Measurements from ENCODE around the gene ASCC1. TPM values are rescaled to one million over a fixed set of nuclear protein-coding genes. Genes with fewer than 3 reads are reported as not detected.

The ASCC1 gene
- total and polyA plus RNA-seq, 9 donors: 16.2 to 33.0 (median 24.9) TPM

DNA sequence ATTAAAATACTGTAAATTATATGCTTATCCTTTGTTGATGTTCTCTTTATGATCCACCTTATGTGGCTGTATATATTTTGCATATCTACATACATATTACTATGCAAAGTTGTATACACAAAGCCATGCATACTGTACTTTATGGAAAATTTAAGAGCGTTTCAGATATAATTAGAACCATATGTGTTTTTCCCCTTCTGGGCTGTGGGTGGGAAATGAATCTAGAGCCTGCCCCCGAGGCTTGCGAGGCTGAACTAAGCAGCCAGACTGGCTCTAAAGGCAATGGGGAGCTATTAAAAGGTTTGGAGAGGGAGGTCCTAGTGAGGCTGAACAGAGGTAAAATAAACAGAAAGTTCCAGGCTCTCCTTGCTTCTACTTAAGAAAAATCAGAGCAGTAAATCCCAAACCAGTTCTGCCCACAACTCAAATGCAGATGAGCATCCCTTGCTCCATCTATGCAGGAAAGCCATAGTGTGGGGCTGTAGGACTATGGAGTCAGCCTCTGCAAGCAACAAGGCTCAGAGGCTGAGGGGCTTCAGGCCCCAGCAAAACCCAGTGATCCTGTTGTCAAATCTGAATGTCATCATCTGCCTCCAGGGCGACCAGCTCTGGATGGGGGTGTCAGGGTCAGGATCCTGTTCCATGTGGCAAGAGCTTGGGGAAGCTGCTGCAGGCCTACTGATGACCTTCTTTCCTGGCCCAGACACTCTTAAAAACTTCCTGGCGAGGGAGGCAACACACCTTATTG lies 43.6 kb upstream of the ASCC1 start:
- no CpG with 5 or more reads among the region's 5 CpGs for WGBS (ENCODE audit: insufficient coverage)
- H3K4me3 ChIP-seq (ENCODE audit: low read length): no peak overlapping the region
- H3K27me3 ChIP-seq (ENCODE audit: control insufficient read depth, insufficient read depth, low read length): no peaks in the 10 kb centered on the region
- H3K27ac ChIP-seq (ENCODE audit: low read length): peak overlapping the region; percentile 83
- H3K36me3 ChIP-seq (ENCODE audit: control insufficient read depth, insufficient read depth, low read length): no peaks in the 10 kb centered on the region
- H3K9me3 ChIP-seq (replicated peaks; ENCODE audit: control insufficient read depth, low read depth, low read length): no peaks in the 10 kb centered on the region
- H3K4me1 ChIP-seq (ENCODE audit: control insufficient read depth, insufficient read depth, low read length): peaks cover 57% of the 10 kb centered on the region
- peak; percentile 96 for DNase-seq

DNA sequence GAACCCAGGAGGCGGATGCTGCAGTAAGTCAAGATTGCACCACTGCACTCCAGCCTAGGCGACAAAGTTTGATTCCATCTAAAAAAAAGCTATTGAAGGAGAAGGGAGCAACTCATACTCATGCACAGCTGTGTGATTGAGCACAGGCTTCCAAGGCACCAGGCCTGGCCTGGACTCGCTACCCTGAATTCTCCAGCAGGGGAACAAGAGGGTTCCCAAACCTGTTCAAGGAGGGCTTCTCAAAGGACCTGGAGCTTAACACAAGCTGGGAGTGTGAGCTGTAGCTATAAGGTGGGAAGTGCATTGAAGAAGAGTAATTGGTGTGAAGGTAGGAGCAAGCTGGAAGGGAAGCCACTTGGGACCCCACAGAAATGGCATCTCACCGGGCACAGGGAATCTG lies 42.5 kb upstream of the ASCC1 start:
- no peaks in the 10 kb centered on the region for H3K9me3 ChIP-seq (replicated peaks; ENCODE audit: control insufficient read depth, low read depth, low read length)
- peak overlapping the region; percentile 83 for H3K27ac ChIP-seq (ENCODE audit: low read length)
- WGBS (ENCODE audit: insufficient coverage): 81% methylated on average over 4 of the region's 4 CpGs
- H3K36me3 ChIP-seq (ENCODE audit: control insufficient read depth, insufficient read depth, low read length): no peaks in the 10 kb centered on the region
- peaks cover 64% of the 10 kb centered on the region for H3K4me1 ChIP-seq (ENCODE audit: control insufficient read depth, insufficient read depth, low read length)
- DNase-seq: no peak
- no peaks in the 10 kb centered on the region for H3K27me3 ChIP-seq (ENCODE audit: control insufficient read depth, insufficient read depth, low read length)
- no peak overlapping the region for H3K4me3 ChIP-seq (ENCODE audit: low read length)

DNA sequence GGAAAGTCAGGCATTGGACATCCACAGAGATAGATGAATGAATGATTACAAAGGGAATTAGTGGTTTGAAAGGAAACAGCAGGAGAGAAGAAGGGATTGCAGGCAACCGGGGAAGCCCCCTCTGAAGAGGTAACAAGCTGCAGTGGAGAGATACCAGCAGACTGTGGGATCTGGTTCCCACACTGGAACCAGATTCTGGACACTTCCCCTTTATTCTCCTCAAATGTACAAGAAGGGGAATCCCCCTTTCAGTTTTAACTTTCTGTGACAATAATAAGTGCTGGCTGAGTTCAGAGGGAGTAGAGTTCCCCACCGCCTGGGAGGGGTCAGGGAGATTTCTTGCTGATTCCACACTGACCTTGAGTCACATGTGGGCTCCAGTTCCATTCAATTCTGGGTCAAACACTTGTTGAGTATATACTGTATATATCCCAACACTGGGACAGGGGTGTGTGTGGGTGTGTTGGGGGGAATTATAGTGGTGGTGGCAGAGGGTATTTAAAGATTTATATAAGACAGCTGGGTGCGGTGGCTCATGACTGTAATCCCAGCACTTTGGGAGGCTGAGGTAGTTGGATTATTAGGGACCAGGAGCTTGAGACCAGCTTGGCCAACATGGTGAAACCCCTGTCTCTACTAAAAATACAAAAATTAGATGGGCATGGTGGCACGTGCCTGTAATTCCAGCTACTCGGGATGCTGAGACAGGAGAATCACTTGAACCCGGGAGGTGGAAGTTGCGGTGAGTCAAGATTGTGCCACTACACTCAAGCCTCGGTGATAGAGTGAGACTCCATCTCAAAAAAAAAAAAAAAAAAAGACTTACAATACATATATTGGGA lies 41.2 kb upstream of the ASCC1 start:
- Histone ChIP-seq H3K27ac (ENCODE audit: low read length) (peak overlapping the region; percentile 49), H3K4me3 (ENCODE audit: low read length) (no peak overlapping the region), H3K36me3 (ENCODE audit: control insufficient read depth, insufficient read depth, low read length) (no peaks in the 10 kb centered on the region), H3K4me1 (ENCODE audit: control insufficient read depth, insufficient read depth, low read length) (peaks cover 74% of the 10 kb centered on the region), H3K27me3 (ENCODE audit: control insufficient read depth, insufficient read depth, low read length) (no peaks in the 10 kb centered on the region), H3K9me3 (replicated peaks; ENCODE audit: control insufficient read depth, low read depth, low read length) (no peaks in the 10 kb centered on the region)
- 81% methylated on average over 4 of the region's 8 CpGs for WGBS (ENCODE audit: insufficient coverage)
- peak; percentile 80 for DNase-seq

- DNase-seq: no peak
Measured at GRCh38 chr10:72255977-72256729, 40.1 kb upstream of the ASCC1 start.

GRCh38 chr10:72254813-72255568 lies 38.9 kb upstream of the ASCC1 start:
- H3K9me3 ChIP-seq (replicated peaks; ENCODE audit: control insufficient read depth, low read depth, low read length): no peaks in the 10 kb centered on the region
- H3K27me3 ChIP-seq (ENCODE audit: control insufficient read depth, insufficient read depth, low read length): no peaks in the 10 kb centered on the region
- H3K4me1 ChIP-seq (ENCODE audit: control insufficient read depth, insufficient read depth, low read length): peaks cover 73% of the 10 kb centered on the region
- 6% methylated on average over 13 of the region's 15 CpGs for WGBS (ENCODE audit: insufficient coverage)
- no peaks in the 10 kb centered on the region for H3K36me3 ChIP-seq (ENCODE audit: control insufficient read depth, insufficient read depth, low read length)
- peak overlapping the region; percentile 35 for H3K4me3 ChIP-seq (ENCODE audit: low read length)
- DNase-seq: peak; percentile 96
- H3K27ac ChIP-seq (ENCODE audit: low read length): peak overlapping the region; percentile 94

More at GRCh38 chr10:72255977-72256729, 40.1 kb upstream of the ASCC1 start:
- no peaks in the 10 kb centered on the region for H3K36me3 ChIP-seq (ENCODE audit: control insufficient read depth, insufficient read depth, low read length)
- H3K27me3 ChIP-seq (ENCODE audit: control insufficient read depth, insufficient read depth, low read length): no peaks in the 10 kb centered on the region
- peaks cover 75% of the 10 kb centered on the region for H3K4me1 ChIP-seq (ENCODE audit: control insufficient read depth, insufficient read depth, low read length)
- peak overlapping the region; percentile 31 for H3K27ac ChIP-seq (ENCODE audit: low read length)
- no peaks in the 10 kb centered on the region for H3K9me3 ChIP-seq (replicated peaks; ENCODE audit: control insufficient read depth, low read depth, low read length)
- no peak overlapping the region for H3K4me3 ChIP-seq (ENCODE audit: low read length)
- WGBS (ENCODE audit: insufficient coverage): no CpG with 5 or more reads among the region's 6 CpGs

GRCh38 chr10:72253578-72253977 lies 37.5 kb upstream of the ASCC1 start:
- no CpG with 5 or more reads among the region's 7 CpGs for WGBS (ENCODE audit: insufficient coverage)
- Histone ChIP-seq H3K4me3 (ENCODE audit: low read length) (no peak overlapping the region), H3K27ac (ENCODE audit: low read length) (peak overlapping the region; percentile 88), H3K36me3 (ENCODE audit: control insufficient read depth, insufficient read depth, low read length) (no peaks in the 10 kb centered on the region), H3K27me3 (ENCODE audit: control insufficient read depth, insufficient read depth, low read length) (no peaks in the 10 kb centered on the region), H3K4me1 (ENCODE audit: control insufficient read depth, insufficient read depth, low read length) (peaks cover 70% of the 10 kb centered on the region), H3K9me3 (replicated peaks; ENCODE audit: control insufficient read depth, low read depth, low read length) (no peaks in the 10 kb centered on the region)
- DNase-seq: no peak

GRCh38 chr10:72252972-72253371 lies 36.9 kb upstream of the ASCC1 start:
- no peak overlapping the region for H3K4me3 ChIP-seq (ENCODE audit: low read length)
- H3K36me3 ChIP-seq (ENCODE audit: control insufficient read depth, insufficient read depth, low read length): no peaks in the 10 kb centered on the region
- H3K27ac ChIP-seq (ENCODE audit: low read length): peak overlapping the region; percentile 88
- peak; percentile 90 for DNase-seq
- H3K27me3 ChIP-seq (ENCODE audit: control insufficient read depth, insufficient read depth, low read length): no peaks in the 10 kb centered on the region
- H3K9me3 ChIP-seq (replicated peaks; ENCODE audit: control insufficient read depth, low read depth, low read length): no peaks in the 10 kb centered on the region
- H3K4me1 ChIP-seq (ENCODE audit: control insufficient read depth, insufficient read depth, low read length): peaks cover 76% of the 10 kb centered on the region
- WGBS (ENCODE audit: insufficient coverage): 0% methylated on average over 2 of the region's 3 CpGs

- Histone ChIP-seq H3K36me3 (ENCODE audit: control insufficient read depth, insufficient read depth, low read length) (no peaks in the 10 kb centered on the region), H3K4me1 (ENCODE audit: control insufficient read depth, insufficient read depth, low read length) (peaks cover 78% of the 10 kb centered on the region), H3K9me3 (replicated peaks; ENCODE audit: control insufficient read depth, low read depth, low read length) (no peaks in the 10 kb centered on the region), H3K4me3 (ENCODE audit: low read length) (no peak overlapping the region), H3K27ac (ENCODE audit: low read length) (peak overlapping the region; percentile 32), H3K27me3 (ENCODE audit: control insufficient read depth, insufficient read depth, low read length) (no peaks in the 10 kb centered on the region)
- WGBS (ENCODE audit: insufficient coverage): 100% methylated on average over 1 of the region's 6 CpGs
- DNase-seq: no peak
Measured at GRCh38 chr10:72251635-72252034, 35.6 kb upstream of the ASCC1 start.

GRCh38 chr10:72250666-72251065 lies 34.6 kb upstream of the ASCC1 start:
- H3K4me3 ChIP-seq (ENCODE audit: low read length): no peak overlapping the region
- peak overlapping the region; percentile 56 for H3K27ac ChIP-seq (ENCODE audit: low read length)
- WGBS (ENCODE audit: insufficient coverage): no CpG with 5 or more reads among the region's 1 CpG
- H3K36me3 ChIP-seq (ENCODE audit: control insufficient read depth, insufficient read depth, low read length): no peaks in the 10 kb centered on the region
- H3K4me1 ChIP-seq (ENCODE audit: control insufficient read depth, insufficient read depth, low read length): peaks cover 80% of the 10 kb centered on the region
- peak; percentile 97 for DNase-seq
- no peaks in the 10 kb centered on the region for H3K9me3 ChIP-seq (replicated peaks; ENCODE audit: control insufficient read depth, low read depth, low read length)
- H3K27me3 ChIP-seq (ENCODE audit: control insufficient read depth, insufficient read depth, low read length): no peaks in the 10 kb centered on the region
